OCI-LY7 (cell line): Measurements from ENCODE around the gene FAM221B.

Experiments used
- CTCF ChIP-seq: fragments of 200-600 bp; sonication (generic); conservative IDR thresholded peaks from 2 replicates; pipeline ENCODE4 v1.5.1; 2014; ENCODE audit warnings: mild to moderate bottlenecking, antibody characterized with exemption, low read length, moderate library complexity, mixed read lengths
- EZH2phosphoT487 ChIP-seq: fragments of 200-600 bp; sonication (generic); IDR thresholded peaks from 2 replicates; pipeline ENCODE4 v1.6.1; 2018; ENCODE audit warnings: low read depth, borderline replicate concordance, mild to moderate bottlenecking, mixed run types, antibody characterized with exemption, low read length, moderate library complexity, mixed read lengths

GRCh38 chr9:35783418-35783817, 45.1 kb downstream of the FAM221B start:
- TF ChIP-seq CTCF = no peak
- no peak for TF ChIP-seq EZH2phosphoT487
